ENCODE measurements around the gene RARA. TPM values are rescaled to one million over a fixed set of nuclear protein-coding genes. Genes with fewer than 3 reads are reported as not detected.

Gene RARA
- total and polyA plus RNA-seq, 11 donors: 14.1 to 41.4 (median 19.4) TPM

DNA sequence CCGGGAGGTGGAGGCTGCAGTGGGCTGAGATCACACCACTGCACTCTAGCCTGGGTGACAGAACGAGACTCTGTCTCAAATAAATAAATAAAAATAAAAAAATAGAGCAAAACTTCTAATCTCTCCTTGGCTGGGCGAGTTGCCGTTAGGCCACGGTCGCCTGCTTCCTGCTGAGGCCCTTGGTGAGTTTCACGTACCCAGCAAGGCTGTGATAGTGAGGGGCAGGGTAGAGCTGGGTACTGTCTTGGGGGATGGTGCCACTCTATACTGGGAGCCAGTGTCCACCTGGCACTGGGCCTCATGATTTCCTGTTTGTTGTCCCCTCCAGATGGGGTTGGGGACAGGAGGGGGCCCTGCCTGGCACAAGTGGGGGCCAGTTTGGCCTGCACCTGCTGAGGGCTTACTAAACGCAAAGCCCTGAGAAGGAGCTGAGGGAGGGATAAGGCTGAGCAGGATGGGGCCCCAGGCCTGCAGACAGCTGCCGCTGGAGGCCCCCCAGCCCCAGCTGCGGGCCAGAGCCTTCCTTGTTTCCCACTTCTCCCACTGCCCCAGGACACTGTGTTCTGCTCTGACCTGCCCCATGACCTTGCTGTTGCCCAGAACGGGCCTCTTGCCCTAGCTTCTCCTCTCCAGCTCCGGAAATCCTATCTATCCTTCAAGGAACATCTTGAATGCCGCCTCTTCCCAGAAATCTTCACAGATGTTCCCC, 30.1 kb downstream of the RARA start:
- Histone ChIP-seq H3K36me3 (peaks cover 0 to 10% (median 0%) of the 10 kb centered on the region in 9 donors), H3K4me3 (peak overlapping the region in 1 of 12 donors; percentile 14), H3K4me1 (peaks cover 8 to 82% (median 52%) of the 10 kb centered on the region in 12 donors), H3K27me3 (no peaks in the 10 kb centered on the region), H3K27ac (peak overlapping the region in 9 of 12 donors; percentile 9 to 97 (median 44)), H3K9me3 (no peaks in the 10 kb centered on the region)
- ATAC-seq: no peak
- no peak for TF ChIP-seq POLR2A (IDR thresholded peaks at IDR 0.05)
- TF ChIP-seq, protein P1, sequence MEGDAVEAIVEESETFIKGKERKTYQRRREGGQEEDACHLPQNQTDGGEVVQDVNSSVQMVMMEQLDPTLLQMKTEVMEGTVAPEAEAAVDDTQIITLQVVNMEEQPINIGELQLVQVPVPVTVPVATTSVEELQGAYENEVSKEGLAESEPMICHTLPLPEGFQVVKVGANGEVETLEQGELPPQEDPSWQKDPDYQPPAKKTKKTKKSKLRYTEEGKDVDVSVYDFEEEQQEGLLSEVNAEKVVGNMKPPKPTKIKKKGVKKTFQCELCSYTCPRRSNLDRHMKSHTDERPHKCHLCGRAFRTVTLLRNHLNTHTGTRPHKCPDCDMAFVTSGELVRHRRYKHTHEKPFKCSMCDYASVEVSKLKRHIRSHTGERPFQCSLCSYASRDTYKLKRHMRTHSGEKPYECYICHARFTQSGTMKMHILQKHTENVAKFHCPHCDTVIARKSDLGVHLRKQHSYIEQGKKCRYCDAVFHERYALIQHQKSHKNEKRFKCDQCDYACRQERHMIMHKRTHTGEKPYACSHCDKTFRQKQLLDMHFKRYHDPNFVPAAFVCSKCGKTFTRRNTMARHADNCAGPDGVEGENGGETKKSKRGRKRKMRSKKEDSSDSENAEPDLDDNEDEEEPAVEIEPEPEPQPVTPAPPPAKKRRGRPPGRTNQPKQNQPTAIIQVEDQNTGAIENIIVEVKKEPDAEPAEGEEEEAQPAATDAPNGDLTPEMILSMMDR (IDR thresholded peaks at IDR 0.05): no peak
- 63 to 69% (median 67%) methylated on average over 13 of the region's 13 CpGs for WGBS, 4 donors
- DNase-seq: no peak
- intact Hi-C loops (cut with DNase I): no loop called here

DNA sequence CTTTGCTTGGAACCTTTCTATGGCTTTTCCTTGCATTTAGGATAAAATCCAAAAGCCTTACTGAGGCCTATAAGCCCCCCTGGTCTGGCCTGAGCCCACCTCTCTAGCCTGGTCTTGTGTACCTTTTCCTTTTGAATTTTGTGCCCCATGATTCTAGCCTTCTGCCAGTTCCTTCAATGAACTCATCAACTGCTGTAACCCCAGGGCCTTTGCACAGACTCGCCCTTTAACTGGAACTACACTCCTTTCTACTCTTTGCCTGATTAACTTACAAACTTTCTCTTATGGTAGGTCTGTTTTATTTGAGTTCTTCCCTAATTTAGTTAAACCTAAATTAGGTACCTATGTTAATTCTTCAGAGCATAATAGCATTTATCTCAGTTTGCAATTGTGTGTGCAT, 31.3 kb downstream of the RARA start:
- peaks cover 0 to 10% (median 0%) of the 10 kb centered on the region in 9 donors for H3K36me3 ChIP-seq
- no peaks in the 10 kb centered on the region for H3K9me3 ChIP-seq
- TF ChIP-seq POLR2A (IDR thresholded peaks at IDR 0.05): no peak
- TF ChIP-seq, protein P1 (IDR thresholded peaks at IDR 0.05): no peak
- DNase-seq: no peak
- no peak for ATAC-seq
- intact Hi-C loops (cut with DNase I): no loop called here
- 95 to 100% (median 98%) methylated on average over 1 of the region's 1 CpG for WGBS, 4 donors
- H3K4me3 ChIP-seq: peak overlapping the region in 2 of 12 donors; percentile 80 to 85
- H3K27ac ChIP-seq: peak overlapping the region in 9 of 12 donors; percentile 94 to 99 (median 97)
- H3K4me1 ChIP-seq: peaks cover 2 to 82% (median 51%) of the 10 kb centered on the region in 12 donors
- H3K27me3 ChIP-seq: no peaks in the 10 kb centered on the region

DNA sequence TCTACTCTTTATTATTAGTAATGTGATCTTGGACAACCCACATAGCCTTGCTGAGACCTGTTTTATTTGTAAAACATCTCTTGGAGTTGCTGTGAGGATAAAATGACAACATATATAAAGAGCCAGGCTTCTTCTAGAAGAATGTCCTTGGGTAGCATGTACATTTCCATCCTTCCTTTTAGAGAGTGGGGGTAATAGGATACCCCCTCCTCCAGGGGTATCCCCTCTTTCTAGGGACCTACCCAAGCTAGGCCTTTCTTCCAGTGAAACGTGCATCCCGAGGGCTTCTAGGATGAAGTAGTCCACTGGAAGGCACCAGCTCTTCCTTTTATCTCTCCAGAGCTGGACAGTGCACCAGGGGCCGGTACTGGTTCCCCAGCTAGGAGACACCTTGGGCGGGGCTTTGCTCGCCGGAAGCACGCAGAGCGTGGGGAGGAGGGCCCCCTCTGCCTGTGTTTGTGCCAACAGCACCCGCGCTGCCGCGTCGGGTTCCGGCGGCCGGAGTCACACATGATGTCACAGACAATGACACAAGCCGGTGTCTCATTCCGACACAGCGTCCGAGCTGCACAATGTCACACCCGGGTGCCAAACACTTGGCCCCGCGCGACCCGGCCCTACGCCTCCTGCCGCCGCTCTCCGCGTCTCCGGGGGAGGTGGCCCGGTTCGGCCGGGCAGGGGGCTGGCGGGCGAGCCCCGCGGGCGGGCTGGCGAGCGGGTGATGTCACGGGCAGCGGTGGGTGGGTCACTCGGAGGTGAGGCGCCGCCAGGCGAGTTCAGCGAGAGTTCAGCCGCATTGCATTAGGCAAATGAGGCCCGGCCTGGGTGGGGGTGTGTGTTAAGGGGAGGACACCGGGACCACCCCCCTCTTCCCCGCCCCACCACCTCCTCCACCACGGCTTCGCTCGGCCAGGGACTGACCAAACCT, 32.2 kb downstream of the RARA start:
- no peaks in the 10 kb centered on the region for H3K9me3 ChIP-seq
- H3K27me3 ChIP-seq: no peaks in the 10 kb centered on the region
- intact Hi-C loops (cut with DNase I): loop anchor here in 1 of 10 donors (1.0 kb wide), 1 partner anchor 9 kb away; no protein-coding TSS in a partner anchor
- H3K27ac ChIP-seq: peak overlapping the region; percentile 88 to 99 (median 96)
- WGBS, 4 donors: 0 to 1% (median 1%) methylated on average over 22 to 55 of the region's 55 CpGs
- H3K4me3 ChIP-seq: peak overlapping the region; percentile 62 to 98 (median 82)
- DNase-seq (peak; percentile 92 to 98 (median 96)), ATAC-seq (peak; percentile 62 to 80 (median 78))
- peak in 1 of 2 donors; percentile 81 for TF ChIP-seq POLR2A (IDR thresholded peaks at IDR 0.05)
- TF ChIP-seq, protein P1 (IDR thresholded peaks at IDR 0.05): peak in 6 of 12 donors; percentile 11 to 50 (median 32)
- peaks cover 0 to 10% (median 0%) of the 10 kb centered on the region in 9 donors for H3K36me3 ChIP-seq
- H3K4me1 ChIP-seq: peaks cover 5 to 85% (median 53%) of the 10 kb centered on the region in 12 donors
